H1 (cell line): ENCODE data around the gene PLBD2. TPM values are rescaled to one million over a fixed set of nuclear protein-coding genes. Genes with fewer than 3 reads are reported as not detected.

ENCODE experiments used
- CTCF ChIA-PET: fragments of 300-600 bp; sonication (Branson Sonifier 250); formaldehyde crosslinking; loops from one replicate; lab custom pipeline; 2021; ENCODE audit not compliant: partially characterized antibody; lab: Charles Lee
- POLR2A ChIA-PET: fragments of 300-600 bp; sonication (Branson Sonifier 250); formaldehyde crosslinking; loops from one replicate; lab custom pipeline; 2021; ENCODE audit warnings: inconsistent platforms; ENCODE audit not compliant: partially characterized antibody; lab: Charles Lee
- DNase-seq, 2 experiments: peaks; one replicate each; pipeline versions ENCODE4 v3.0.0 to v3.0.0-alpha.2; 2010 to 2022; ENCODE audit warnings: low spot score in 2 of 2, low read depth in 1 of 2, mixed read lengths in 1 of 2
- FAIRE-seq: peaks from 2 replicates; lab custom pipeline; 2011; peaks lifted over from hg19 to GRCh38; lab: Jason Lieb, UNC
- H2AFZ ChIP-seq: 2 replicates; pipeline ENCODE4 v1.8.1; 2012; ENCODE audit warnings: low read length, inconsistent platforms
- H2AK5ac ChIP-seq: 2 replicates; pipeline ENCODE4 v1.6.1; 2013; ENCODE audit warnings: low read depth, low read length
- H2BK120ac ChIP-seq: replicated peaks from 2 replicates; pipeline ENCODE3; 2013; ENCODE audit warnings: low read depth, low read length, inconsistent platforms
- H2BK12ac ChIP-seq: 2 replicates; pipeline ENCODE4 v1.6.1; 2013; ENCODE audit warnings: low read depth, low read length
- H2BK15ac ChIP-seq: 2 replicates; pipeline ENCODE4 v1.6.1; 2013; ENCODE audit warnings: low read length
- H2BK20ac ChIP-seq: 2 replicates; pipeline ENCODE4 v1.6.1; 2013; ENCODE audit warnings: low read length
- H2BK5ac ChIP-seq: 2 replicates; pipeline ENCODE4 v1.6.1; 2013; ENCODE audit warnings: low read depth, low read length
- H3K14ac ChIP-seq: 2 replicates; pipeline ENCODE4 v1.6.1; 2013; ENCODE audit warnings: inconsistent platforms; ENCODE audit not compliant: insufficient read length
- H3K18ac ChIP-seq: 2 replicates; pipeline ENCODE4 v1.6.1; 2013; ENCODE audit warnings: low read length; ENCODE audit errors: extremely low read depth
- H3K23ac ChIP-seq: 2 replicates; pipeline ENCODE4 v1.6.1; 2013; ENCODE audit warnings: inconsistent platforms; ENCODE audit not compliant: insufficient read length
- H3K23me2 ChIP-seq: 2 replicates; pipeline ENCODE4 v1.6.1; 2013; ENCODE audit warnings: low read depth, low read length
- H3K27ac ChIP-seq: 2 replicates; pipeline ENCODE4 v1.6.1; 2011; ENCODE audit warnings: low read depth, low read length, inconsistent platforms
- H3K27me3 ChIP-seq, 4 experiments: replicated peaks in 1 of 4; 1 replicate in 1 of 4; 2 replicates in 3 of 4; pipeline versions ENCODE4 v1.6.1 to v1.8.1; 2011 to 2013; ENCODE audit warnings: low read length in 3 of 4, mild to moderate bottlenecking in 3 of 4, inconsistent platforms in 2 of 4, mixed read lengths in 2 of 4, moderate library complexity in 1 of 4; ENCODE audit not compliant: control insufficient read depth in 3 of 4, insufficient read depth in 3 of 4; ENCODE audit errors: extremely low read depth in 1 of 4
- H3K36me3 ChIP-seq, 4 experiments: 2 replicates each; pipeline versions ENCODE4 v1.6.1 to v1.8.1; 2011 to 2013; ENCODE audit warnings: mild to moderate bottlenecking in 4 of 4, low read length in 3 of 4, moderate library complexity in 2 of 4, control low read depth in 1 of 4, inconsistent platforms in 1 of 4; ENCODE audit not compliant: insufficient read depth in 4 of 4, control insufficient read depth in 2 of 4
- H3K4ac ChIP-seq: replicated peaks from 2 replicates; pipeline ENCODE3; 2013; ENCODE audit warnings: low read length, low read depth, mixed read lengths, inconsistent platforms; ENCODE audit not compliant: insufficient read length
- H3K4me1 ChIP-seq, 4 experiments: replicated peaks in 1 of 4; 1 replicate in 1 of 4; 2 replicates in 3 of 4; pipeline versions ENCODE4 v1.6.1 to v1.8.1; 2011 to 2013; ENCODE audit warnings: low read length in 3 of 4, inconsistent platforms in 2 of 4, mixed read lengths in 1 of 4; ENCODE audit not compliant: insufficient read depth in 4 of 4, control insufficient read depth in 3 of 4
- H3K4me2 ChIP-seq, 2 experiments: 2 replicates each; pipeline versions ENCODE4 v1.6.1 to v1.8.1; 2011 to 2013; ENCODE audit warnings: low read depth in 2 of 2, low read length in 2 of 2, control low read depth in 1 of 2, inconsistent platforms in 1 of 2, mild to moderate bottlenecking in 1 of 2; ENCODE audit not compliant: insufficient read depth in 1 of 2
- H3K4me3 ChIP-seq, 4 experiments: fragments of 200-600, 300-600 bp in 1 of 4; sonication (generic), shearing (Covaris generic), sonication (Bioruptor Twin) in 1 of 4; 2 replicates each; pipeline versions ENCODE4 v1.5.1 to v1.8.1; 2011 to 2016; ENCODE audit warnings: low read length in 4 of 4, low read depth in 3 of 4, control low read depth in 2 of 4, inconsistent platforms in 2 of 4, mild to moderate bottlenecking in 2 of 4, mixed read lengths in 1 of 4, moderate library complexity in 1 of 4; ENCODE audit not compliant: insufficient read depth in 2 of 4; ENCODE audit errors: extremely low read depth in 1 of 4
- H3K56ac ChIP-seq: replicated peaks from 2 replicates; pipeline ENCODE3; 2013; ENCODE audit warnings: low read depth, mild to moderate bottlenecking, mixed read lengths, low read length, inconsistent platforms; ENCODE audit not compliant: insufficient read length
- H3K79me1 ChIP-seq: 2 replicates; pipeline ENCODE4 v1.6.1; 2013; ENCODE audit warnings: low read depth, low read length, control low read depth
- H3K79me2 ChIP-seq, 2 experiments: 2 replicates each; pipeline versions ENCODE4 v1.6.1 to v1.8.1; 2012 to 2013; ENCODE audit warnings: low read length in 2 of 2, mild to moderate bottlenecking in 2 of 2, inconsistent platforms in 1 of 2; ENCODE audit not compliant: insufficient read depth in 2 of 2, control insufficient read depth in 1 of 2
- H3K9ac ChIP-seq, 4 experiments: replicated peaks in 1 of 4; 1 replicate in 1 of 4; 2 replicates in 3 of 4; pipeline versions ENCODE4 v1.6.1 to v1.8.1; 2011 to 2013; ENCODE audit warnings: low read depth in 3 of 4, low read length in 3 of 4, control low read depth in 2 of 4, mild to moderate bottlenecking in 2 of 4, moderate library complexity in 2 of 4, inconsistent platforms in 1 of 4; ENCODE audit errors: extremely low read depth in 1 of 4
- H3K9me3 ChIP-seq, 2 experiments: 2 replicates each; pipeline versions ENCODE4 v1.6.1 to v1.8.1; 2012 to 2013; ENCODE audit warnings: mild to moderate bottlenecking in 2 of 2, moderate library complexity in 2 of 2, control low read depth in 1 of 2, inconsistent platforms in 1 of 2, low read depth in 1 of 2, low read length in 1 of 2, mixed read lengths in 1 of 2; ENCODE audit not compliant: insufficient read depth in 2 of 2
- H4K20me1 ChIP-seq, 2 experiments: replicated peaks in 1 of 2; 2 replicates each; pipeline versions ENCODE3 to v1.8.1; 2011 to 2013; ENCODE audit warnings: inconsistent platforms in 2 of 2, low read length in 2 of 2, mild to moderate bottlenecking in 1 of 2; ENCODE audit not compliant: insufficient read depth in 2 of 2, control insufficient read depth in 1 of 2
- H4K5ac ChIP-seq: 2 replicates; pipeline ENCODE4 v1.6.1; 2013; ENCODE audit warnings: low read length, low read depth, mixed read lengths, inconsistent platforms; ENCODE audit not compliant: insufficient read length
- H4K8ac ChIP-seq: 2 replicates; pipeline ENCODE4 v1.8.0; 2013; ENCODE audit warnings: mild to moderate bottlenecking, moderate library complexity, low read length, inconsistent platforms; ENCODE audit not compliant: insufficient read depth; ENCODE audit errors: extremely low read depth
- H4K91ac ChIP-seq: replicated peaks from 2 replicates; pipeline ENCODE3; 2013; ENCODE audit warnings: low read length, mixed read lengths, inconsistent platforms; ENCODE audit not compliant: insufficient read length
- BACH1 ChIP-seq: IDR thresholded peaks from 2 replicates; pipeline ENCODE4 v1.6.1; 2012; ENCODE audit warnings: low read length, improper control_type of control experiment
- BRCA1 ChIP-seq: IDR thresholded peaks from 2 replicates; pipeline ENCODE4 v1.6.1; 2012; ENCODE audit warnings: low read depth, low read length, improper control_type of control experiment
- CBX8 ChIP-seq: fragments of 300-800, 300-1000 bp; sonication (generic); IDR thresholded peaks from 2 replicates; pipeline ENCODE4 v1.7.1; 2016; ENCODE audit warnings: low read depth, low read length, borderline replicate concordance
- EGR1 ChIP-seq: IDR thresholded peaks from 2 replicates; pipeline ENCODE4 v1.6.1; 2011; ENCODE audit warnings: low read depth, low read length, borderline replicate concordance
- EZH2 ChIP-seq: fragments of 200-600 bp; sonication (generic); IDR thresholded peaks from 2 replicates; pipeline ENCODE4 v1.7.1; 2012; ENCODE audit warnings: low read depth, mild to moderate bottlenecking, moderate library complexity, low read length, inconsistent platforms; ENCODE audit not compliant: severe bottlenecking
- GABPA ChIP-seq: IDR thresholded peaks from 2 replicates; pipeline ENCODE4 v1.6.1; 2011; ENCODE audit warnings: mild to moderate bottlenecking, low read length, moderate library complexity, borderline replicate concordance; ENCODE audit not compliant: insufficient read depth
- JUN ChIP-seq: IDR thresholded peaks from 2 replicates; pipeline ENCODE4 v1.6.1; 2011; ENCODE audit warnings: low read depth, mild to moderate bottlenecking, improper control_type of control experiment, low read length
- KDM4A ChIP-seq: IDR thresholded peaks from one replicate; pipeline ENCODE4 v1.7.1; 2012; ENCODE audit warnings: low read depth, mild to moderate bottlenecking, moderate library complexity, low read length, inconsistent platforms; ENCODE audit not compliant: severe bottlenecking
- MAFK ChIP-seq: IDR thresholded peaks from 2 replicates; pipeline ENCODE4 v1.6.1; 2012; ENCODE audit warnings: low read depth, mild to moderate bottlenecking, improper control_type of control experiment, low read length
- RNF2 ChIP-seq: fragments of 200-900, 300-1000 bp; sonication (generic); IDR thresholded peaks from 2 replicates; pipeline ENCODE4 v1.7.1; 2016; ENCODE audit warnings: borderline replicate concordance, low read depth, mild to moderate bottlenecking, antibody characterized with exemption, low read length; ENCODE audit not compliant: poor library complexity, severe bottlenecking; ENCODE audit errors: missing control alignments
- SIX5 ChIP-seq: IDR thresholded peaks from 2 replicates; pipeline ENCODE4 v1.6.1; 2011; ENCODE audit warnings: mild to moderate bottlenecking, low read depth, low read length
- TEAD4 ChIP-seq: IDR thresholded peaks from 2 replicates; pipeline ENCODE4 v1.6.1; 2012; ENCODE audit warnings: low read depth, low read length, inconsistent platforms, mixed read lengths
- WGBS, 2 experiments: shearing (Covaris generic) in 1 of 2; methylation state at CpG; one replicate each; pipeline versions ENCODE4 v1.1.6 to v1.1.7; 2013 to 2015; ENCODE audit warnings: low lambda C conversion rate in 2 of 2, mixed read lengths in 2 of 2, inconsistent platforms in 1 of 2, low coverage in 1 of 2, missing lambda C conversion rate in 1 of 2; ENCODE audit not compliant: insufficient replicate concordance in 2 of 2, insufficient coverage in 1 of 2, insufficient read length in 1 of 2; ENCODE audit errors: extremely low coverage in 1 of 2, missing lambda C conversion rate in 1 of 2; 5-methylcytosine and 5-hydroxymethylcytosine counted together
- polyA plus RNA-seq, 7 experiments: library from polyadenylated mRNA; depleted of rRNA in 3 of 7; stranded (reverse) in 5 of 7; unstranded in 2 of 7; fragments of >200 nt in 5 of 7; fragments of 200-250 nt in 2 of 7; gene quantifications; 1 replicate in 5 of 7; 2 replicates in 1 of 7; 4 replicates in 1 of 7; pipeline versions ENCODE4 v1.2.1 to v1.2.3, GENCODE V29; 2011 to 2013; ENCODE audit warnings: missing spikeins in 2 of 7, mixed read lengths in 2 of 7
- total RNA-seq: library from RNA; stranded (reverse); fragmentation: NEBNext Ultra II Directional; extraction: Animal tissue kit (Norgen Biotek cat#: 25700); gene quantifications from 2 replicates; pipeline ENCODE4 v1.2.1, GENCODE V29; 2021

PLBD2 gene
- total and polyA plus RNA-seq, 2 of the 8 experiments (the other 6 are each of a cell fraction or from before 2014, with no cell fraction given) = 16.8 to 33.5 TPM

GRCh38 chr12:113317122-113317521, 41.3 kb upstream of the PLBD2 start:
- H2AK5ac ChIP-seq = no peak overlapping the region
- H2AFZ ChIP-seq = no peak overlapping the region
- no peak overlapping the region for H3K18ac ChIP-seq
- H4K20me1 ChIP-seq = peaks cover 0 to 3% of the 10 kb centered on the region in 2 experiments
- H2BK15ac ChIP-seq = no peak overlapping the region
- H2BK12ac ChIP-seq = no peak overlapping the region
- H2BK120ac ChIP-seq = no peak overlapping the region
- H3K4me1 ChIP-seq = peaks cover 0 to 3% (median 0%) of the 10 kb centered on the region in 4 experiments; a peak in 2 of 7 replicates
- no peak overlapping the region for H3K4me2 ChIP-seq
- H3K23ac ChIP-seq = no peak overlapping the region
- H3K79me2 ChIP-seq = no peaks in the 10 kb centered on the region
- WGBS, 2 experiments = 89% methylated on average over 6 of the region's 6 CpGs; no CpG with 5 or more reads in 1 of the 2 experiments
- CTCF ChIA-PET = interaction anchor here (0.8 to 3.5 kb wide), 7 partner anchors 9 to 113 kb away, joined by 3 to 20 read pairs (median 5); no protein-coding TSS in a partner anchor
- H4K5ac ChIP-seq = no peak overlapping the region
- H3K14ac ChIP-seq = no peak overlapping the region
- no peaks in the 10 kb centered on the region for H3K79me1 ChIP-seq
- H3K56ac ChIP-seq = no peak overlapping the region
- peaks cover 4% of the 10 kb centered on the region; the same call in 1 of the 2 replicates for H3K23me2 ChIP-seq
- no peak overlapping the region for H2BK5ac ChIP-seq
- H3K4ac ChIP-seq = no peak overlapping the region
- POLR2A ChIA-PET = interaction anchor here (0.7 to 1.3 kb wide), 3 partner anchors 10 to 18 kb away, joined by 3 read pairs; partner anchors contain the start of gene SLC8B1
- H3K27ac ChIP-seq = no peak overlapping the region
- DNase-seq (no peak), FAIRE-seq (no peak)
- no peak overlapping the region for H3K9ac ChIP-seq
- H2BK20ac ChIP-seq = no peak overlapping the region
- H3K27me3 ChIP-seq = no peaks in the 10 kb centered on the region; a peak in 1 of 7 replicates
- H3K4me3 ChIP-seq = no peak overlapping the region
- H4K8ac ChIP-seq = no peak overlapping the region
- H3K36me3 ChIP-seq = peaks cover 0 to 16% (median 6%) of the 10 kb centered on the region in 4 experiments; a peak in 7 of 8 replicates
- H3K9me3 ChIP-seq = no peaks in the 10 kb centered on the region
- H4K91ac ChIP-seq = no peak overlapping the region
- no peak for TF ChIP-seq RNF2
- TF ChIP-seq SIX5 = no peak
- TF ChIP-seq EZH2 = no peak
- no peak for TF ChIP-seq JUN
- TF ChIP-seq TEAD4 = no peak
- TF ChIP-seq GABPA = no peak
- no peak for TF ChIP-seq BRCA1
- TF ChIP-seq BACH1 = no peak
- no peak for TF ChIP-seq EGR1
- no peak for TF ChIP-seq MAFK
- TF ChIP-seq KDM4A = no peak
- no peak for TF ChIP-seq CBX8
